Choroid plexus epithelial cell (primary cell): Measurements from ENCODE around the gene SND1.

Source experiments
- DNase-seq: peaks from one replicate; pipeline ENCODE4 v3.0.0-alpha.2; 2010; ENCODE audit warnings: low read depth
- H3K4me3 ChIP-seq: 2 replicates; pipeline ENCODE4 v1.5.1; 2011; ENCODE audit warnings: low read depth, mild to moderate bottlenecking, control low read depth, low read length, moderate library complexity
- CTCF ChIP-seq: conservative IDR thresholded peaks from 2 replicates; pipeline ENCODE4 v1.5.1; 2011; ENCODE audit warnings: low read depth, mild to moderate bottlenecking, control low read depth, inconsistent platforms, low read length, moderate library complexity

Gene SND1

GRCh38 chr7:128076196-128076795, 424.3 kb downstream of the SND1 start:
- H3K4me3 ChIP-seq: no peak overlapping the region
- no peak for DNase-seq
- no peak for TF ChIP-seq CTCF

GRCh38 chr7:128076796-128077271, 424.8 kb downstream of the SND1 start:
- DNase-seq: peak; percentile 63
- no peak for TF ChIP-seq CTCF
- no peak overlapping the region for H3K4me3 ChIP-seq

- no peak for DNase-seq
- no peak for TF ChIP-seq CTCF
- no peak overlapping the region for H3K4me3 ChIP-seq
Observed at GRCh38 chr7:128078309-128078708, 426.3 kb downstream of the SND1 start.

- no peak for DNase-seq
- TF ChIP-seq CTCF: no peak
- H3K4me3 ChIP-seq: no peak overlapping the region
Observed at GRCh38 chr7:128080169-128080568, 428.2 kb downstream of the SND1 start.

GRCh38 chr7:128081351-128081750, 429.4 kb downstream of the SND1 start:
- no peak for DNase-seq
- no peak overlapping the region for H3K4me3 ChIP-seq
- no peak for TF ChIP-seq CTCF

- H3K4me3 ChIP-seq: no peak overlapping the region
- TF ChIP-seq CTCF: no peak
Observed at GRCh38 chr7:128081808-128082207, 429.8 kb downstream of the SND1 start.

GRCh38 chr7:128082431-128082830, 430.4 kb downstream of the SND1 start:
- no peak for DNase-seq
- TF ChIP-seq CTCF: no peak
- H3K4me3 ChIP-seq: no peak overlapping the region

More at GRCh38 chr7:128081808-128082207, 429.8 kb downstream of the SND1 start:
- DNase-seq: no peak
